AML-193 (cell line): ENCODE results near the gene GFOD1.
"Not testable (repeated sequence)": the region's sequence is repeated elsewhere in the genome, so short reads cannot be mapped to it uniquely, and the experiment has no call there.

Experiments
- DNase-seq, 2 experiments: peaks; one replicate each; lab custom pipeline; 2025; lab: John Stamatoyannopoulos, UW

GFOD1 gene

DNA sequence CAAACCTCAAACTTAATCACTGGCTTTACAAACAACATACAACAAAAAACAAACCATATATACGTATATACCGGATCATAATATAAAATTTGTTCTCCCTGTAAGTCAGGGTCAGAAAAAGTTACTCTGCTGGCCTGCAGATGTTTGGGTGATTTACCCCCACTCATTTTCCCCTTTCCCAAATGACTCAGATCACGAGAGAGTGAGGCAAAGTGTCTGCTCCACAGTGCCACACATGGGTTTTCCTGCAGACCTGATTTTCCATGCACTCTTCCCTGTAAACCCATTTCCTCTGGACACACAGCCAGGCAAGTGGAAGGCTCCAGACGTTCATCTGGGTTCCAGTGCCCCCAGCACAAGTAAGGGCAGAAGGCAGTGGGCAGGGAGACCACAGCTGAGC, 23.5 kb downstream of the GFOD1 start:
- DNase-seq: no peak

DNA sequence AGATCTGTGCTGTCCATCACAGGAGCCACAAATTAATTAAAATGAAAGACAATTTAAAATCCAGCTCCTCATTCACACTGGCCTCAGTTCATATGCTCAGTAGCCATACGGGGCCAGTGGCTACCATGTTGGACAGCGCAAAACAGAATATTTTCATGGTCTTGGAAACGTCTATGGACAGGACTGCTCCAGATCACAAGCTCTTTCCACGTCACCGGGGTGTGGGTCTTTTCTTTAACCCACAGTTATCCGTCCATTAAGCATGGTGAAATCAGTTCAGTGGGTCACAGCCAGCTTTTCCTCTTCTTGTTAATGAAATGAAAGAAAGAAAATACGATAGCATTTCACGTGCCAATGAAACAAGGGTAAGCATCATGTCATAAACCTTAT, 24.1 kb downstream of the GFOD1 start:
- no peak for DNase-seq

- DNase-seq: no peak
Observed at GRCh38 chr6:13462458-13463327, 24.7 kb downstream of the GFOD1 start.

- peak; percentile 84 to 87 for DNase-seq
Observed at GRCh38 chr6:13461805-13462204, 25.6 kb downstream of the GFOD1 start.

DNA sequence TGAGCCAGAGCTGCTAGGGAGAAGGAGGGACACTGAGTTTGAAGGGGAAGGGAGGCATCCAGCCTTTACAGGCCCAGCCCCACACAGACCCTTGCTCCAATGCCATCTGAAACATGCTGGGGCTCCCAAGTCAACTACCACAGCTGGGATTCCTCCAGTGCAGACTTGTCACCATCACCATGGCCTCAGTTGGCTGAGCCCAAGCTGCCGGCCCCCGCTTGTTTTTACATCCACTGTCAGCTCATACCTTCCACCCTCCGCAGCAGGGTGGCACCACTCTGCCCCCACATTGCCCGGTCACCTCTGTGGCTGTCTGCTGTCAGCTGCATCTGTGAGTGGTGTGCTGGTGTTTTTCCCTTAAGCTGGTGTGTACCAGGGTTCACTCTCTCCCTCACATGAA, 26.1 kb downstream of the GFOD1 start:
- no peak for DNase-seq

DNA sequence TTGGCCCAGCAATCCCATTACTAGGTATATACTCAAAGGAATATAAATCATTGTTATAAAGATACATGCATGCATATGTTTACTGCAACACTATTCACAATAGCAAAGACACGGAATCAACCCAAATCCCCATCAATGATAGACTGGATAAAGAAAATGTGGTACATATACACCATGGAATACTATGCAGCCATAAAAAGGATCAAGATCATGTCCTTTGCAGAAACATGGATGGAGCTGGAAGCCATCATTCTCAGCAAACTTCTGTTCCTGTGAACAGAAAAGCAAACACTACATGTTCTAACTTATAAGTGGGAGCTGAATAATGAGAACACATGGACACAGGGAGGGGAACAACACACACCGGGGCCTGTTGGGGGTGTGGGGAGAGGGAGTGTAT, 27.1 kb downstream of the GFOD1 start:
- not testable (repeated sequence) for DNase-seq

DNA sequence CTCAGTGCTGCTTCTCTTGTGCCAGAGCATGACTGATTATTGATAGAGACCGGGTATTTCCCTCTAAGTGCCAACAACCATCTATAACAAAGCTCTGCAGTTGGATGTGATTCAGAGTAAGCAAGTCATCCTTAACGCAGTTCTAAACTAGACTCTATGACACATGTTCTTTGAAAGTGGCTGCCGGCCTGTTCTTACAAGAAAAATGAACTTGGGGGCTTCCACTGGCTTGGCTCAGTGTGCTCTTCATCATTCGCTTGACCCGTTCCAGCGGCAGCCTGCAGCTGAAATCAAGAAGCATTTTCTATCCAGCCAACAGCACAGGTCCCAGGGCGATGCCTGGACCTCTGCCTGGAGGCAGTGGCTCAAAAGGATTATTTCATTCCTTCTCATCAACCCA, 29.8 kb downstream of the GFOD1 start:
- DNase-seq: no peak

DNA sequence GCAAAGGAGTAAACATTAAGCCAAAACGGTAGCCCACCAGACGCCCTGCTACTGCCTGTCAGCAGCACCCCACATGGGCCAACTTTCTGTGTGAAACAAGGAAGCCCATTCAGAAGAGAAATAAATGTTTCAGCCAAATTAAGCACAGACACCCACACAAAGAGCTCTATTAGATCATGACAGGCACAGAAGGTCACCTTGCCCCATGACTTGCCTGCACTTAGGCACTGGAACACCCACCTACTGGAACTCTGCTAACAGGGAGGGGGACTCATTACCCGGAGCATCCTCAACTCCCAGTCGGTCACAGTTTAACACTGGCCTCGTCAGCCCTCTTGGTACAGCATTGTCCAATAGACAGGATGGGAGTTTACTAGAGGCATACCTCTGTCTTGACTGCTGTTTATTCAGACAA, 31.8 kb downstream of the GFOD1 start:
- no peak for DNase-seq

GRCh38 chr6:13454286-13455221, 32.8 kb downstream of the GFOD1 start:
- peak; percentile 82 to 87 for DNase-seq

- DNase-seq: no peak
Observed at GRCh38 chr6:13453771-13454251, 33.6 kb downstream of the GFOD1 start.

DNA sequence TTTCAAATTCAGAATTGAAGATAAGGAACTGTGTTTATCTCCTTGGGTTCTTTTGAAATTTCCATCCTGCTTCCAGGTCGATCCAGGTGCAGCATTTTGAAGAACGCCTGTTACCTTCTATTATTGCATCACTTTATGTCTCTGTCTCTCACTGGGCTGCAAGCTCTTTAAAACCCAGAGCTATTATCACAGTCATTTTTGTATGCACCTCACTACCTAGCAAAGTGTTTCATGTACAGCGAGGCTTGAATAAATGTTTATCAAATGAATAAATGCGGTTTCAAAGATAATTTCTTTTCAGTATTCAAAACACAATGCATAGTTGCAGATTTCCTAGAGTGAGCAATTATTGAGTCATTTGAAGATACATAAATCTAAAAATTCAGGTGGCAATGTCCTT, 34.2 kb downstream of the GFOD1 start:
- DNase-seq: no peak

- DNase-seq: no peak
Observed at GRCh38 chr6:13452346-13453117, 34.9 kb downstream of the GFOD1 start.

- no peak for DNase-seq
Observed at GRCh38 chr6:13451181-13451895, 36.1 kb downstream of the GFOD1 start.

DNA sequence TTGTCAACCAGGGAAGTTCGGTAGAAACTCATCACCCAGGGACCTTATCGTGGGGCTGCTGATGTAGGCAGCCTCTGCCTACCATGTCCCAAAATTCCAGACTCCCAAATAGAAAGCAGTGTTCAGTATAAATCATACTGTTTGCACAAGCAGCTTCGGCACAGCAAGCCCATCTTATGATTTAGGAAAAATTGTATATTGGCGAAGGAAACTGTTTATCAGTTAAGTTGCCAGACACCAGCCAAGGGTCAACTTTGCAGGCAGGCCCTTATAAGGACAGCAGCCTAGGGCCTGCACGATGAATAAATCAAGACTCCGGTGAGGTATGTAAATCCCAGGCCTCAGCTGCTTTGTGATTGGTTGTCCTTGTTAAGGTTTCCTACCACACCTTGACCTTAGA, 36.8 kb downstream of the GFOD1 start:
- DNase-seq: no peak

DNA sequence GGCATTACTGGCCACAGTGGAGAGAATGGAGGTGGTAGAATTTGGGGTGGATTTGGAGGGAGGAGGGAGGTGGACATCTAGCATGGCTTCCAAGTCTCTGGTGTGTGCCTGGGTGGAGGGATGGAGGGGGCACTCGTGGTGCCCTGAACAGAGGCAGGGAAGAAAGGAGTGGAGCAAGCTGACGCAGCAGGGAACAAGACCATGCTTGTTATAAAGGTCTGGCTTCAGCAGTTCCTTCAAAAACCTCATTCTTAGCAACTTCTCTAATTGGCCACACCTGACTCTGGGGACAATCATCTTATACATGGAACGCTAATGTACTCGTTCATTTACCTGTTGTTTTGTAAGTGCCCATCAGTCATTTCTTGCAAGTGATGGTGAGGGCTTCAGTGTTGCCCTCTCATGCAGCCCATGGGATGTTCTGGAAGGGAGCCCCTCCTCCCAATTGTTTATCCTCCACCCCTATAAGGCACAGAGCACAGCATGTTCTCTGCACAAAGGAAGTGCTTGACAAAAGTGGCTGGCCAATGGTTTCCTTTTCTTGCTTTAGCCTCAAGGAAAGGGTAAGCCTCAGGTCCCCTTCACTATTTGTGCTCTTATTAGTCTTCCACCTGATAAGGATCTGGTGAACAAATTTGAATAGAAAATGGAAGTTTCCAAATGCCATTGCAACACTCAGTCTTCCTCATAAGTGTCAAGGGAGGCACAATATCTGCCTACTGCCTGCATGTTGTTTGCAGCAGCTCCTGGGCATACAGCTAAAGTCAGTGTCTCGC, 39.3 kb downstream of the GFOD1 start:
- peak; percentile 91 to 92 for DNase-seq

DNA sequence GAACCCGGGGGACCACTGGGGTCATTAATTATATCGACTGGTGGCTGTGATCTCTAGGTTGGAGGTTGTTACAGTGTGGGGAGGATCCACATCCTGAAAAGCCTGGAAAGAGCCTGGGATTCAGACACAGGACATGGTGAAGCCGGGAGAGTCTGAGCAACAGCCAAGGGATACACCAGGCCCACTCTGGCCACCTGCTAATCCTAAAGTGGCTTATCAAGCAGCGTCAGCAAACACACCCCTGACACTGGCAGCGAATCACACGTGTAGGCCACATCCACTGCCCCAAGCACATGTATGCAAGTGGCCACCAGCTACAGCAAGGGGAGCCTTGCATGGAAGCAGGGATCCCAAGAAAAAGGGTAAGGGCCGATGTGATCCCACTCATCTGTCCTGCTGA, 41.0 kb downstream of the GFOD1 start:
- DNase-seq: no peak

GRCh38 chr6:13445744-13446115, 41.7 kb downstream of the GFOD1 start:
- DNase-seq: no peak

DNA sequence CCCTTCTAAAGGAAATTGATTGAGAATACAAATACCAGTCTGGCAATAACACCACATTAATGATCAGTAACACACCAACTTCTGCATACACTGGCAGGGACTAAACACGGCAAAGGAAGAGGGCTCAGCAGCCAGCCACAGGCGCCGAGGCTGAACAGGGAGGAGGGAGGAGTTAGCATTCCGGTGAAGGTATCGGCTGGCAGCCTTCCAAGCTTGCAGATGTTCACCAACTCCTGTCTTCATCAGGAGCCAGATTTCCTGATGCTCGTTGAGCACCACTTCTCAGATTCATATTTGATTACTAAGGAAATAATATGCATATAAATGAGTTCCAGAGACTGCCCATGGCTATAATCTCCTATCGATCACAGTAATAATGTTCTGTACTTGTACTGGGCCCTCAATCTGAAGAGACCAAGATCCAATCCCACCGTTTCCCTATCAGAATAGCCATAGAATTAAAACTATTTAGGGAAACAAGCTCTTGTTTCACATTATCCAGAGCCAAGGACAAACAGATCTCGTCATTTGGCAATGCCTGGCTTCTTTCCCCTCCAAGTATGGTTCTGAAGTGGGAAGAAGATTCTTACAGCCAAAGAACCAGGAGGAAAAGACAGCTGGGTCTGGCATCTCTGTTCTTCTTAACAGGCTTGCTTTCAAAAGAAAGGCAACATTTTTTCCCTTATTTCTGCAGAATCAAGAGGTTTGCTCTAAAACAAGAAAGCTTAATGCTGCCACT, 42.2 kb downstream of the GFOD1 start:
- no peak for DNase-seq

DNA sequence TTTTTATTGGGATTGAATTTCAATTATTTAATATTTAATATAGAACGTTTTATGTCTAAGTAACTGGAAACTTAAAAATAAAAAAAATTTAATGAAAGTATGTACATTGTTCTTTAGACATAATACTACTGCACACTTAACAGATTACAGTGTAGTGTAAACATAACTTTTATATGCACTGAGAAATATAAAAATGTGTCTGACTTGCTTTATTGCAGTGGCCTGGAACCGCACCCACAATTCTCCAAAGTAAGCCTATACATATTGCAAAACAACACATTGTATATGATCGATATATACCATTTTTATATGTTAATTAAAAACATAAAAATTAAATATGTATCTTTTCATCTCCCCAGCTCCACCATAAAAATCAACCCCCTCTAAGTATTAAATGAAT, 42.8 kb downstream of the GFOD1 start:
- no peak for DNase-seq

DNA sequence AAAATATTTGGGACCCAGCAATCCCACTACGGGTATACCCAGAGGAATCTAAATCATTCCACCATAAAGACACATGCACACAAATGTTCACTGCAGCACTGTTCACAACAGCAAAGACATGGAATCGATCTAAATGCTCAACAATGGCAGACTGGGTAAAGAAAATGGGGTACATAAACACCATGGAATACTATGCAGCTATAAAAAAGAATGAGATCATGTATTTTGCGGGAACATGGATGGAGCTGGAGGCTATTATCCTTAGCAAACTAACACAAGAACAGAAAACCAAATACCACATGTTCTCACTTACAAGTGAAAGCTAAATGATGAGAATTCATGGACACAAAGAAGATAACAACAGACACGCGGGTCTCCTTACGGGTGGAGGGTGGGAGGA, 43.4 kb downstream of the GFOD1 start:
- not testable (repeated sequence) for DNase-seq
